HepG2 (cell line): ENCODE data around the gene SGIP1. TPM values are rescaled to one million over a fixed set of nuclear protein-coding genes. Genes with fewer than 3 reads are reported as not detected.

Experiments used
- ATAC-seq: fragments of 200-7000 bp; cut with Tn5 transposase; 3 replicates; pipeline ENCODE4 v1.9.1; 2020; ENCODE audit warnings: mild to moderate bottlenecking, moderate library complexity
- BruUV-seq: library from RNA; stranded (reverse); fragments of 400-500 nt; replicated peaks from 2 replicates; lab custom pipeline; 2021; lab: Mats Ljungman, UMichigan
- CTCF ChIA-PET: fragments of 300-600 bp; formaldehyde crosslinking; extraction: SDS; loops from one replicate; lab custom pipeline; 2021; ENCODE audit warnings: low total read pairs, inconsistent platforms, low intra/inter-chr PET ratio; lab: Yijun Ruan, JAX
- POLR2A ChIA-PET: fragments of 350-600 bp; sonication (Branson Sonifier 250); formaldehyde crosslinking; loops from one replicate; lab custom pipeline; 2020; ENCODE audit warnings: antibody characterized with exemption, inconsistent platforms; lab: Yijun Ruan, JAX
- DNase-seq: peaks from one replicate; pipeline ENCODE4 v3.0.0-alpha.2; 2015; ENCODE audit warnings: low spot score
- FAIRE-seq: peaks from 3 replicates; lab custom pipeline; 2011; peaks lifted over from hg19 to GRCh38; lab: Jason Lieb, UNC
- H2AFZ ChIP-seq: one replicate; pipeline ENCODE4 v1.6.1; 2011; ENCODE audit warnings: low read length, inconsistent platforms
- H3K27ac ChIP-seq: fragments of 300-600 bp; 3 replicates; pipeline ENCODE4 v1.8.0; 2011; ENCODE audit warnings: mixed run types, mild to moderate bottlenecking, mixed read lengths, low read length, inconsistent platforms; ENCODE audit not compliant: insufficient read depth; ENCODE audit errors: extremely low read length
- H3K27me3 ChIP-seq, 2 experiments: fragments of 200-600 bp in 1 of 2; 2 replicates in 1 of 2; 3 replicates in 1 of 2; pipeline versions ENCODE4 v1.6.0 to v1.8.0; 2011; ENCODE audit warnings: low read length in 2 of 2, mild to moderate bottlenecking in 2 of 2, moderate library complexity in 2 of 2, inconsistent platforms in 1 of 2; ENCODE audit not compliant: insufficient read depth in 2 of 2, control insufficient read depth in 1 of 2
- H3K36me3 ChIP-seq, 2 experiments: fragments of 200-600 bp in 1 of 2; replicated peaks in 1 of 2; 2 replicates in 1 of 2; 3 replicates in 1 of 2; pipeline versions ENCODE4 v1.5.1 to v1.8.0; 2011; ENCODE audit warnings: low read length in 2 of 2, inconsistent platforms in 1 of 2; ENCODE audit not compliant: insufficient read depth in 2 of 2, control insufficient read depth in 1 of 2
- H3K4me1 ChIP-seq: 2 replicates; pipeline ENCODE4 v1.5.1; 2012; ENCODE audit warnings: low read length, inconsistent platforms; ENCODE audit not compliant: insufficient read depth
- H3K4me2 ChIP-seq: 2 replicates; pipeline ENCODE4 v1.6.0; 2011; ENCODE audit warnings: low read depth, low read length, inconsistent platforms
- H3K4me3 ChIP-seq, 3 experiments: fragments of 200-600 bp in 1 of 3; sonication (generic), shearing (Covaris generic) in 1 of 3; replicated peaks in 1 of 3; 2 replicates each; pipeline ENCODE4 v1.5.1; 2011 to 2016; ENCODE audit warnings: low read length in 3 of 3, inconsistent platforms in 2 of 3, low read depth in 2 of 3, mild to moderate bottlenecking in 2 of 3, control low read depth in 1 of 3, mixed read lengths in 1 of 3; ENCODE audit not compliant: insufficient read depth in 1 of 3
- H3K79me2 ChIP-seq: one replicate; pipeline ENCODE4 v1.6.1; 2011; ENCODE audit warnings: low read length, inconsistent platforms; ENCODE audit not compliant: insufficient read depth
- H3K9ac ChIP-seq: 2 replicates; pipeline ENCODE4 v1.6.0; 2011; ENCODE audit warnings: mild to moderate bottlenecking, low read depth, low read length, inconsistent platforms; ENCODE audit not compliant: insufficient read depth
- H3K9me3 ChIP-seq: 2 replicates; pipeline ENCODE4 v1.5.1; 2012; ENCODE audit warnings: mild to moderate bottlenecking, low read length
- H4K20me1 ChIP-seq: 2 replicates; pipeline ENCODE4 v1.6.0; 2011; ENCODE audit warnings: inconsistent platforms, mild to moderate bottlenecking, low read length, moderate library complexity; ENCODE audit not compliant: insufficient read depth
- CHD2 ChIP-seq: IDR thresholded peaks from 2 replicates; pipeline ENCODE4 v1.6.1; 2011; ENCODE audit warnings: low read depth, low read length, improper control_type of control experiment
- CREB1 ChIP-seq, 2 experiments: fragments of 450-650 bp in 1 of 2; IDR thresholded peaks; 2 replicates each; pipeline ENCODE4 v1.6.1; 2016 to 2017; ENCODE audit warnings: control low read depth in 1 of 2, mild to moderate bottlenecking in 1 of 2, missing compliant biosample characterization in 1 of 2, missing genetic modification characterization in 1 of 2
- GZF1 ChIP-seq: sonication (generic); formaldehyde crosslinking; IDR thresholded peaks from 2 replicates; pipeline ENCODE4 v1.5.1; 2020; ENCODE audit warnings: mild to moderate bottlenecking, missing genetic modification reagents
- HBP1 ChIP-seq: IDR thresholded peaks from 2 replicates; pipeline ENCODE4 v1.6.1; 2016; ENCODE audit warnings: low read depth, control low read depth
- IRF2 ChIP-seq: IDR thresholded peaks from 2 replicates; pipeline ENCODE4 v1.6.1; 2018; ENCODE audit warnings: missing genetic modification reagents, missing compliant biosample characterization
- ZBTB4 ChIP-seq: sonication (generic); formaldehyde crosslinking; IDR thresholded peaks from 2 replicates; pipeline ENCODE4 v1.4.0; 2020; ENCODE audit warnings: missing genetic modification reagents, mild to moderate bottlenecking, borderline replicate concordance
- ZBTB8A ChIP-seq: sonication (generic); formaldehyde crosslinking; IDR thresholded peaks from 2 replicates; pipeline ENCODE4 v1.4.0; 2020; ENCODE audit warnings: mild to moderate bottlenecking, low read depth, missing genetic modification reagents, borderline replicate concordance
- ZNF615 ChIP-seq: sonication (generic); formaldehyde crosslinking; IDR thresholded peaks from 2 replicates; pipeline ENCODE4 v1.5.0; 2020; ENCODE audit warnings: mild to moderate bottlenecking, missing genetic modification reagents, borderline replicate concordance
- ZNF674 ChIP-seq: sonication (generic); formaldehyde crosslinking; IDR thresholded peaks from 2 replicates; pipeline ENCODE4 v1.5.0; 2020; ENCODE audit warnings: low read depth, mild to moderate bottlenecking, missing genetic modification reagents
- ZNF747 ChIP-seq: sonication (generic); formaldehyde crosslinking; IDR thresholded peaks from 2 replicates; pipeline ENCODE4 v1.8.1; 2023; ENCODE audit warnings: missing genetic modification reagents, mild to moderate bottlenecking, borderline replicate concordance
- WGBS: methylation state at CpG from one replicate; pipeline ENCODE4 v1.1.6; 2017; ENCODE audit warnings: low lambda C conversion rate; 5-methylcytosine and 5-hydroxymethylcytosine counted together
- in situ Hi-C: cut with HindIII; loops from 2 replicates; pipeline ENCODE4 v1.10.0; 2017; ENCODE audit warnings: low pct_unique_long_range_greater_than_20kb; ENCODE audit not compliant: extremely low pct_ligation_motif_present
- intact Hi-C: fragments of 100-400 bp; cut with micrococcal nuclease; formaldehyde crosslinking; loops from one replicate; pipeline ENCODE4 v1.10.0; 2022; ENCODE audit not compliant: unreplicated experiment
- polyA plus RNA-seq, 8 experiments: library from polyadenylated mRNA; depleted of rRNA in 3 of 8; stranded (reverse) in 7 of 8; unstranded in 1 of 8; fragments of >200 nt; fragmentation: Illumina TruSeq in 4 of 8; extraction: Trizol in 4 of 8; gene quantifications; 2 replicates each; pipeline versions ENCODE4 v1.2.1 to v1.2.3, GENCODE V29; 2011 to 2016; ENCODE audit warnings: low read depth in 4 of 8, missing spikeins in 1 of 8, mixed read lengths in 1 of 8; ENCODE audit not compliant: insufficient read depth in 1 of 8
- total RNA-seq, 5 experiments: library from RNA; depleted of rRNA; stranded (reverse); fragments of >200 nt; fragmentation: Illumina TruSeq; extraction: Trizol; gene quantifications; 2 replicates each; pipeline ENCODE4 v1.2.3, GENCODE V29; 2016; ENCODE audit warnings: low read depth in 1 of 5
- TF ChIP-seq, protein P1 (sequence below): sonication (generic); formaldehyde crosslinking; IDR thresholded peaks from 2 replicates; pipeline ENCODE4 v1.4.0; 2020; ENCODE audit warnings: mild to moderate bottlenecking, missing genetic modification reagents

Gene SGIP1
- total and polyA plus RNA-seq, 2 of the 13 experiments (the other 11 are each of a cell fraction or from before 2014, with no cell fraction given), result not detected

GRCh38 chr1:66644331-66644730 lies 110.4 kb downstream of the SGIP1 start:
- intact Hi-C loops, result no loop called here
- FAIRE-seq, result no peak
- H3K9me3 ChIP-seq, result no peaks in the 10 kb centered on the region

More at GRCh38 chr1:66644331-66644730, 110.4 kb downstream of the SGIP1 start:
- Histone ChIP-seq H3K4me3 (no peak overlapping the region), H3K27ac (no peak overlapping the region), H3K36me3 (no peaks in the 10 kb centered on the region), H3K4me2 (no peak overlapping the region), H3K9ac (no peak overlapping the region), H4K20me1 (no peaks in the 10 kb centered on the region), H2AFZ (no peak overlapping the region)
- POLR2A ChIA-PET, result no interaction called here
- 3% methylated on average over 3 of the region's 3 CpGs for WGBS
- CTCF ChIA-PET, result no interaction called here
- no TSS peak for BruUV-seq
- TF ChIP-seq CHD2, result no peak
- TF ChIP-seq, protein P1, sequence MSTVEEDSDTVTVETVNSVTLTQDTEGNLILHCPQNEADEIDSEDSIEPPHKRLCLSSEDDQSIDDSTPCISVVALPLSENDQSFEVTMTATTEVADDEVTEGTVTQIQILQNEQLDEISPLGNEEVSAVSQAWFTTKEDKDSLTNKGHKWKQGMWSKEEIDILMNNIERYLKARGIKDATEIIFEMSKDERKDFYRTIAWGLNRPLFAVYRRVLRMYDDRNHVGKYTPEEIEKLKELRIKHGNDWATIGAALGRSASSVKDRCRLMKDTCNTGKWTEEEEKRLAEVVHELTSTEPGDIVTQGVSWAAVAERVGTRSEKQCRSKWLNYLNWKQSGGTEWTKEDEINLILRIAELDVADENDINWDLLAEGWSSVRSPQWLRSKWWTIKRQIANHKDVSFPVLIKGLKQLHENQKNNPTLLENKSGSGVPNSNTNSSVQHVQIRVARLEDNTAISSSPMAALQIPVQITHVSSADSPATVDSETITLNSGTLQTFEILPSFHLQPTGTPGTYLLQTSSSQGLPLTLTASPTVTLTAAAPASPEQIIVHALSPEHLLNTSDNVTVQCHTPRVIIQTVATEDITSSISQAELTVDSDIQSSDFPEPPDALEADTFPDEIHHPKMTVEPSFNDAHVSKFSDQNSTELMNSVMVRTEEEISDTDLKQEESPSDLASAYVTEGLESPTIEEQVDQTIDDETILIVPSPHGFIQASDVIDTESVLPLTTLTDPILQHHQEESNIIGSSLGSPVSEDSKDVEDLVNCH (CRISPR knock-in tag), result no peak
- no peak for TF ChIP-seq ZBTB4 (CRISPR knock-in tag)
- TF ChIP-seq ZBTB8A, result no peak
- TF ChIP-seq IRF2 (CRISPR knock-in tag), result no peak
- TF ChIP-seq ZNF747, result no peak
- TF ChIP-seq GZF1 (CRISPR knock-in tag), result no peak
- no peak for TF ChIP-seq ZNF615 (CRISPR knock-in tag)
- no peak for TF ChIP-seq CREB1 (IDR thresholded peaks at IDR 0.05)
- no peak for TF ChIP-seq CREB1 (CRISPR knock-in tag; IDR thresholded peaks at IDR 0.05)
- TF ChIP-seq ZNF674 (CRISPR knock-in tag), result no peak
- TF ChIP-seq HBP1 (CRISPR knock-in tag), result no peak
- TF ChIP-seq, all 625 proteins: peak for 0
- no peak for ATAC-seq
- DNase-seq, result no peak
- no peaks in the 10 kb centered on the region for H3K27me3 ChIP-seq
- no peaks in the 10 kb centered on the region for H3K79me2 ChIP-seq
- no peaks in the 10 kb centered on the region for H3K4me1 ChIP-seq
- in situ Hi-C loops, result no loop called here
